OCI-LY7 (cell line): ENCODE results near the gene SERTAD2.

ENCODE experiments used
- EZH2phosphoT487 ChIP-seq: fragments of 200-600 bp; sonication (generic); IDR thresholded peaks from 2 replicates; pipeline ENCODE4 v1.6.1; 2018; ENCODE audit warnings: low read depth, borderline replicate concordance, mild to moderate bottlenecking, mixed run types, antibody characterized with exemption, low read length, moderate library complexity, mixed read lengths
- TF ChIP-seq, protein P1 (sequence below): fragments of 200-600 bp; sonication (generic); conservative IDR thresholded peaks from 2 replicates; pipeline ENCODE4 v1.5.1; 2014; ENCODE audit warnings: mild to moderate bottlenecking, antibody characterized with exemption, low read length, moderate library complexity, mixed read lengths

DNA sequence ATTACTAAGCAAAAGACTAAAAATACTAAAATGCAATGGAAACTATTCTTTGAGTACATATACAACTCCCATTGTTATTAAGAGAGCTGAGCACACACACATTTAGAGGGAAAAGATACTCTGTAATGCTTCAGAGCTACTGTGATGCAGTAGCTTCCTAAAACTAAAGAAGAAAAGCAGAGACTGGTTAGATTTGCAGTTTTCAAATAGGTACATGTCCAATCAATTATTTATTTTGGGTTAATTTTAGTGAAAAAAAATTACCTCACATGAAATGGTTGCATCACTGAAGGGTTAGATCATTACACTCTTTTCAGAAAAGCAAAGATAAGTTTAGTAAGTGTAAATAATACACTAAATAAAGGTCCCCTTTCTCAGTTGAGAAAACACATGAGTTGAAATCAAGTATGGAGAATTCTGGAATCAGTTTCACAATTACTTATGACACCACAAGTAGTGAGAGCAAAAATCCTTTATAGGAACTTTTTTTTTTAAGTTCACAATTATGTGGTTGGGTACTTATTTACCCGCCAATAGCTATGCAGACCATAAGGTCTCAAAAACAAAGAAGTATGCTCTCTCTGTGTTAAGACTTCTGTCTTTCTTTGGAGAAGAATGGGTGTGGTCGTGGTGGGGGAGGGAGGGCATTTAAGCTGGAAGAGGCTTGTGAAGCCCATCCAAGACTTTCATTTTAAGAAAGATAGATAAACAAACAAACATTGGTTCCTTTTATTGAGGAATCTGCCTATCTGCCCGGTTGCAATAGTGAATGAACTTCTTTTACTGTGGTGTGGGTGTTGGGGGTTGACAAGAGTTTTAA is 25.3 kb upstream of the SERTAD2 start:
- TF ChIP-seq, protein P1, sequence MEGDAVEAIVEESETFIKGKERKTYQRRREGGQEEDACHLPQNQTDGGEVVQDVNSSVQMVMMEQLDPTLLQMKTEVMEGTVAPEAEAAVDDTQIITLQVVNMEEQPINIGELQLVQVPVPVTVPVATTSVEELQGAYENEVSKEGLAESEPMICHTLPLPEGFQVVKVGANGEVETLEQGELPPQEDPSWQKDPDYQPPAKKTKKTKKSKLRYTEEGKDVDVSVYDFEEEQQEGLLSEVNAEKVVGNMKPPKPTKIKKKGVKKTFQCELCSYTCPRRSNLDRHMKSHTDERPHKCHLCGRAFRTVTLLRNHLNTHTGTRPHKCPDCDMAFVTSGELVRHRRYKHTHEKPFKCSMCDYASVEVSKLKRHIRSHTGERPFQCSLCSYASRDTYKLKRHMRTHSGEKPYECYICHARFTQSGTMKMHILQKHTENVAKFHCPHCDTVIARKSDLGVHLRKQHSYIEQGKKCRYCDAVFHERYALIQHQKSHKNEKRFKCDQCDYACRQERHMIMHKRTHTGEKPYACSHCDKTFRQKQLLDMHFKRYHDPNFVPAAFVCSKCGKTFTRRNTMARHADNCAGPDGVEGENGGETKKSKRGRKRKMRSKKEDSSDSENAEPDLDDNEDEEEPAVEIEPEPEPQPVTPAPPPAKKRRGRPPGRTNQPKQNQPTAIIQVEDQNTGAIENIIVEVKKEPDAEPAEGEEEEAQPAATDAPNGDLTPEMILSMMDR: no peak
- no peak for TF ChIP-seq EZH2phosphoT487
